Caco-2 (cell line): ENCODE data around the gene TSPO2. TPM values are rescaled to one million over a fixed set of nuclear protein-coding genes. Genes with fewer than 3 reads are reported as not detected.

Source experiments
- BruUV-seq: library from RNA; stranded (reverse); fragments of 400-500 nt; replicated peaks from 2 replicates; lab custom pipeline; 2021; lab: Mats Ljungman, UMichigan
- CTCF ChIA-PET: fragments of 300-600 bp; sonication (Branson Sonifier 250); formaldehyde crosslinking; loops from one replicate; lab custom pipeline; 2022; ENCODE audit warnings: antibody characterized with exemption; lab: Charles Lee
- POLR2A ChIA-PET: fragments of 300-600 bp; sonication (Branson Sonifier 250); formaldehyde crosslinking; loops from one replicate; lab custom pipeline; 2022; ENCODE audit warnings: antibody characterized with exemption; lab: Charles Lee
- DNase-seq, 2 experiments: peaks; one replicate each; pipeline versions ENCODE4 v3.0.0 to v3.0.0-alpha.2; 2020 to 2022
- H3K27me3 ChIP-seq: replicated peaks from 2 replicates; pipeline ENCODE4 v1.6.0; 2011; ENCODE audit warnings: low read length; ENCODE audit not compliant: control insufficient read depth, insufficient read depth
- H3K36me3 ChIP-seq: 2 replicates; pipeline ENCODE4 v1.5.1; 2011; ENCODE audit warnings: low read length; ENCODE audit not compliant: control insufficient read depth, insufficient read depth
- H3K4me1 ChIP-seq: fragments of 250-450 bp; sonication (Bioruptor Pico); 2 replicates; pipeline ENCODE4 v1.5.1; 2020; ENCODE audit warnings: mild to moderate bottlenecking
- H3K4me3 ChIP-seq: 2 replicates; pipeline ENCODE4 v1.5.1; 2011; ENCODE audit warnings: low read depth, mild to moderate bottlenecking, control low read depth, low read length
- H3K9me3 ChIP-seq: fragments of 250-450 bp; sonication (Bioruptor Pico); 2 replicates; pipeline ENCODE4 v1.5.1; 2020; ENCODE audit warnings: mild to moderate bottlenecking, moderate library complexity
- H3K27ac Mint-ChIP-seq: one replicate; pipeline ENCODE4 v1.8.0; 2022; ENCODE audit warnings: mixed read lengths; ENCODE audit not compliant: unreplicated experiment
- H3K27me3 Mint-ChIP-seq: one replicate; pipeline ENCODE4 v1.8.0; 2022; ENCODE audit warnings: mixed read lengths; ENCODE audit not compliant: insufficient read depth, unreplicated experiment
- H3K36me3 Mint-ChIP-seq: one replicate; pipeline ENCODE4 v1.8.0; 2022; ENCODE audit warnings: mild to moderate bottlenecking, mixed read lengths; ENCODE audit not compliant: insufficient read depth, unreplicated experiment
- H3K4me1 Mint-ChIP-seq: one replicate; pipeline ENCODE4 v1.8.0; 2022; ENCODE audit warnings: low read depth, mixed read lengths; ENCODE audit not compliant: unreplicated experiment
- H3K4me3 Mint-ChIP-seq: one replicate; pipeline ENCODE4 v1.8.0; 2022; ENCODE audit warnings: mild to moderate bottlenecking, moderate library complexity, mixed read lengths; ENCODE audit not compliant: unreplicated experiment
- H3K9me3 Mint-ChIP-seq: one replicate; pipeline ENCODE4 v1.8.0; 2022; ENCODE audit warnings: mixed read lengths; ENCODE audit not compliant: unreplicated experiment
- CTCF ChIP-seq, 2 experiments: fragments of 200-600 bp in 1 of 2; IDR thresholded peaks; 1 replicate in 1 of 2; 2 replicates in 1 of 2; pipeline versions ENCODE4 v1.5.1 to v1.8.0; 2011 to 2022; ENCODE audit warnings: antibody characterized with exemption in 1 of 2, control low read depth in 1 of 2, inconsistent platforms in 1 of 2, low read depth in 1 of 2, low read length in 1 of 2, mild to moderate bottlenecking in 1 of 2, moderate library complexity in 1 of 2; ENCODE audit not compliant: insufficient read depth in 1 of 2, severe bottlenecking in 1 of 2, unreplicated experiment in 1 of 2
- intact Hi-C: fragments of 100-400 bp; cut with micrococcal nuclease; formaldehyde crosslinking; loops from one replicate; pipeline ENCODE4 v1.10.0; 2022; ENCODE audit not compliant: unreplicated experiment
- total RNA-seq: library from RNA; stranded (reverse); gene quantifications from 2 replicates; pipeline ENCODE4 v1.2.3, GENCODE V29; 2022

Gene TSPO2
- total RNA-seq, 1 experiment from 2014 or later = 0.61 TPM

- BruUV-seq = no TSS peak
- H3K27me3 ChIP-seq = no peaks in the 10 kb centered on the region
- no peak for DNase-seq
- H3K4me3 ChIP-seq = no peak overlapping the region
- no peak overlapping the region for H3K4me3 Mint-ChIP-seq
- no peaks in the 10 kb centered on the region for H3K9me3 ChIP-seq
- ChIA-PET CTCF (interaction anchor here (0.6 kb wide), 1 partner anchor 91 kb away, joined by 6 read pairs; no protein-coding TSS in a partner anchor), POLR2A (no interaction called here)
- TF ChIP-seq CTCF (IDR thresholded peaks at IDR 0.05; ENCODE audit: insufficient read depth in 1 of 2, low read depth in 1 of 2, low read length in 1 of 2, severe bottlenecking in 1 of 2, unreplicated experiment in 1 of 2) = no peak
- H3K4me1 ChIP-seq = no peaks in the 10 kb centered on the region
- H3K9me3 Mint-ChIP-seq = no peaks in the 10 kb centered on the region
- peaks cover 76% of the 10 kb centered on the region for H3K36me3 Mint-ChIP-seq
- H3K27ac Mint-ChIP-seq = no peak overlapping the region
- H3K4me1 Mint-ChIP-seq = no peaks in the 10 kb centered on the region
- H3K36me3 ChIP-seq = peaks cover 11% of the 10 kb centered on the region
- H3K27me3 Mint-ChIP-seq = no peaks in the 10 kb centered on the region
- intact Hi-C loops = loop anchor here (2.0 kb wide), 2 partner anchors 53 to 225 kb away; no protein-coding TSS in a partner anchor
Observed at GRCh38 chr6:41093729-41094128, 51.5 kb downstream of the TSPO2 start.

Other genes starting within 250 kb of the TSPO2 start
- 4.5 and 5.5 TPM in 2 replicates for gene UNC5CL, start 3.2 kb upstream of the TSPO2 start, total RNA-seq
- 2.5 and 4.8 TPM in 2 replicates for gene APOBEC2, start 10.7 kb downstream of the TSPO2 start, total RNA-seq
- 35.5 and 38.0 TPM in 2 replicates for gene OARD1, start 29.9 kb downstream of the TSPO2 start, total RNA-seq
- 25.7 and 27.7 TPM in 2 replicates for gene NFYA, start 30.5 kb downstream of the TSPO2 start, total RNA-seq
- not detected in 2 replicates for gene TREML1, start 111.9 kb downstream of the TSPO2 start, total RNA-seq
- gene TREM2, start 120.6 kb downstream of the TSPO2 start, total RNA-seq = not detected in 2 replicates
- not detected in 2 replicates for gene TREML2, start 158.7 kb downstream of the TSPO2 start, total RNA-seq
- gene TREML4, start 185.9 kb downstream of the TSPO2 start, total RNA-seq = not detected in 2 replicates
- gene TREM1, start 244.2 kb downstream of the TSPO2 start, total RNA-seq = not detected in 2 replicates